ENCODE results near the gene MAPK6.

Gene MAPK6

GRCh38 chr15:52069559-52069958 lies 50.5 kb downstream of the MAPK6 start:
- DNase-seq (ENCODE audit: low read depth): no peak
- H3K4me3 ChIP-seq (ENCODE audit: low read depth, low read length): no peak overlapping the region
- TF ChIP-seq CTCF (IDR thresholded peaks at IDR 0.05; ENCODE audit: low read depth, low read length, missing control alignments): no peak

GRCh38 chr15:52071570-52071969 lies 52.6 kb downstream of the MAPK6 start:
- DNase-seq (ENCODE audit: low read depth): no peak
- no peak for TF ChIP-seq CTCF (IDR thresholded peaks at IDR 0.05; ENCODE audit: low read depth, low read length, missing control alignments)
- in situ Hi-C loops (cut with HindIII; ENCODE audit: low sequenced_read_pairs): no loop called here
- no peak overlapping the region for H3K4me3 ChIP-seq (ENCODE audit: low read depth, low read length)

More at GRCh38 chr15:52069559-52069958, 50.5 kb downstream of the MAPK6 start:
- in situ Hi-C loops (cut with HindIII; ENCODE audit: low sequenced_read_pairs): no loop called here

- no peak for DNase-seq (ENCODE audit: low read depth)
- in situ Hi-C loops (cut with HindIII; ENCODE audit: low sequenced_read_pairs): no loop called here
- TF ChIP-seq CTCF (IDR thresholded peaks at IDR 0.05; ENCODE audit: low read depth, low read length, missing control alignments): peak; percentile 7
- no peak overlapping the region for H3K4me3 ChIP-seq (ENCODE audit: low read depth, low read length)
These were observed 58.1 kb downstream of the MAPK6 start for GRCh38 chr15:52076889-52077781.

GRCh38 chr15:52078197-52078875 lies 59.3 kb downstream of the MAPK6 start:
- TF ChIP-seq CTCF (IDR thresholded peaks at IDR 0.05; ENCODE audit: low read depth, low read length, missing control alignments): no peak
- H3K4me3 ChIP-seq (ENCODE audit: low read depth, low read length): no peak overlapping the region
- in situ Hi-C loops (cut with HindIII; ENCODE audit: low sequenced_read_pairs): no loop called here
- DNase-seq (ENCODE audit: low read depth): no peak

GRCh38 chr15:52078876-52079700 lies 60.1 kb downstream of the MAPK6 start:
- peak; percentile 86 for TF ChIP-seq CTCF (IDR thresholded peaks at IDR 0.05; ENCODE audit: low read depth, low read length, missing control alignments)
- no peak for DNase-seq (ENCODE audit: low read depth)
- H3K4me3 ChIP-seq (ENCODE audit: low read depth, low read length): no peak overlapping the region
- in situ Hi-C loops (cut with HindIII; ENCODE audit: low sequenced_read_pairs): no loop called here

- DNase-seq (ENCODE audit: low read depth): no peak
- TF ChIP-seq CTCF (IDR thresholded peaks at IDR 0.05; ENCODE audit: low read depth, low read length, missing control alignments): no peak
- H3K4me3 ChIP-seq (ENCODE audit: low read depth, low read length): no peak overlapping the region
- in situ Hi-C loops (cut with HindIII; ENCODE audit: low sequenced_read_pairs): no loop called here
These were observed 61.0 kb downstream of the MAPK6 start for GRCh38 chr15:52080031-52080430.

All from astrocyte of the cerebellum (primary cell).